PC-9 (cell line): ENCODE results near the gene WWC2.

Experiments used
- CTCF ChIP-seq: fragments of 200-600 bp; sonication (generic); conservative IDR thresholded peaks from 2 replicates; pipeline ENCODE4 v1.6.1; 2017; ENCODE audit warnings: mixed run types, antibody characterized with exemption, mild to moderate bottlenecking, moderate library complexity
- EZH2 ChIP-seq: fragments of 200-600 bp; sonication (generic); IDR thresholded peaks from 2 replicates; pipeline ENCODE4 v1.8.0; 2017; ENCODE audit warnings: antibody characterized with exemption, low read depth

GRCh38 chr4:183320211-183321059 is 221.4 kb downstream of the WWC2 start, which contains the start of gene CLDN22:
- TF ChIP-seq EZH2 (no peak), CTCF (no peak)
